ENCODE measurements around the gene DYNC1LI2. TPM values are rescaled to one million over a fixed set of nuclear protein-coding genes. Genes with fewer than 3 reads are reported as not detected.

Gene DYNC1LI2
- total and polyA plus RNA-seq, 10 of the 15 experiments (the other 5 are each of a cell fraction or from before 2014, with no cell fraction given): 6.0 to 46.5 (median 33.7) TPM

DNA sequence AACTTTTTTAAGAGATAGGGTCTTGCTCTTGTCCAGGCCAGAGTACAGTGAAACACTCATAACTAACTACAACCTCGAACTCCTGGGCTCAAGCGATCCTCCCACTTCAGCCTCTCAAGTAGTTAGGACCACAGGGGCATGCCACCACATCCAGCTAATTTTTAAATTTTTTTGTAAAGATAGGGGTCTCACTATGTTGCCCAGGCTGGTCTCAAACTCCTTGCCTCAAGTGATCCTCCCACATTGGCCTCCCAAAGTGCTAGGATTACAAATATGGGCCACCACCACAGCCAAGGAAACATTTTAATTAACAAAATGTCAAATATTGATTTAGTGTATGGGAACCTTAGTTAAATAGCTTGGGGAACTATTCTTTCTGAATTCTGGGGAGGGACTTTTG is 2.8 kb upstream of the DYNC1LI2 start:
- no peak overlapping the region for H3K4me2 ChIP-seq (ENCODE audit: control insufficient read depth, insufficient read depth)
- TF ChIP-seq, protein P1, sequence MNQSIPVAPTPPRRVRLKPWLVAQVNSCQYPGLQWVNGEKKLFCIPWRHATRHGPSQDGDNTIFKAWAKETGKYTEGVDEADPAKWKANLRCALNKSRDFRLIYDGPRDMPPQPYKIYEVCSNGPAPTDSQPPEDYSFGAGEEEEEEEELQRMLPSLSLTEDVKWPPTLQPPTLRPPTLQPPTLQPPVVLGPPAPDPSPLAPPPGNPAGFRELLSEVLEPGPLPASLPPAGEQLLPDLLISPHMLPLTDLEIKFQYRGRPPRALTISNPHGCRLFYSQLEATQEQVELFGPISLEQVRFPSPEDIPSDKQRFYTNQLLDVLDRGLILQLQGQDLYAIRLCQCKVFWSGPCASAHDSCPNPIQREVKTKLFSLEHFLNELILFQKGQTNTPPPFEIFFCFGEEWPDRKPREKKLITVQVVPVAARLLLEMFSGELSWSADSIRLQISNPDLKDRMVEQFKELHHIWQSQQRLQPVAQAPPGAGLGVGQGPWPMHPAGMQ (IDR thresholded peaks at IDR 0.05; ENCODE audit: borderline replicate concordance): no peak
- TF ChIP-seq NR2C2 (IDR thresholded peaks at IDR 0.05; ENCODE audit: borderline replicate concordance, control insufficient read depth, insufficient read length, low read depth): no peak
- no peak for TF ChIP-seq KAT2A (conservative IDR thresholded peaks at IDR 0.05; ENCODE audit: control insufficient read depth, low read depth, low read length)
- no peak for TF ChIP-seq JUND (IDR thresholded peaks at IDR 0.05; ENCODE audit: low read depth, low read length)
- no peak for TF ChIP-seq SRF (IDR thresholded peaks at IDR 0.05; ENCODE audit: low read depth in 2 of 2, low read length in 2 of 2)
- TF ChIP-seq, protein P2, sequence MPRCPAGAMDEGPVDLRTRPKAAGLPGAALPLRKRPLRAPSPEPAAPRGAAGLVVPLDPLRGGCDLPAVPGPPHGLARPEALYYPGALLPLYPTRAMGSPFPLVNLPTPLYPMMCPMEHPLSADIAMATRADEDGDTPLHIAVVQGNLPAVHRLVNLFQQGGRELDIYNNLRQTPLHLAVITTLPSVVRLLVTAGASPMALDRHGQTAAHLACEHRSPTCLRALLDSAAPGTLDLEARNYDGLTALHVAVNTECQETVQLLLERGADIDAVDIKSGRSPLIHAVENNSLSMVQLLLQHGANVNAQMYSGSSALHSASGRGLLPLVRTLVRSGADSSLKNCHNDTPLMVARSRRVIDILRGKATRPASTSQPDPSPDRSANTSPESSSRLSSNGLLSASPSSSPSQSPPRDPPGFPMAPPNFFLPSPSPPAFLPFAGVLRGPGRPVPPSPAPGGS (IDR thresholded peaks at IDR 0.05; ENCODE audit: borderline replicate concordance, insufficient read depth, low read depth, low read length, poor library complexity, severe bottlenecking): no peak
- TF ChIP-seq IKZF2 (IDR thresholded peaks at IDR 0.05): no peak
- TF ChIP-seq RUNX3 (IDR thresholded peaks at IDR 0.05; ENCODE audit: low read length): no peak
- no peak for TF ChIP-seq ZNF384 (IDR thresholded peaks at IDR 0.05; ENCODE audit: borderline replicate concordance, low read depth, low read length)
- TF ChIP-seq RELA (IDR thresholded peaks at IDR 0.05; ENCODE audit: borderline replicate concordance, partially characterized antibody): no peak
- no peak for TF ChIP-seq RAD51 (IDR thresholded peaks at IDR 0.05)
- TF ChIP-seq RB1 (IDR thresholded peaks at IDR 0.05; ENCODE audit: borderline replicate concordance): no peak
- no peak for TF ChIP-seq SUZ12 (IDR thresholded peaks at IDR 0.05; ENCODE audit: unreplicated experiment)
- no peak for TF ChIP-seq NBN (IDR thresholded peaks at IDR 0.05)
- TF ChIP-seq JUNB (IDR thresholded peaks at IDR 0.05): no peak
- TF ChIP-seq, protein P3, sequence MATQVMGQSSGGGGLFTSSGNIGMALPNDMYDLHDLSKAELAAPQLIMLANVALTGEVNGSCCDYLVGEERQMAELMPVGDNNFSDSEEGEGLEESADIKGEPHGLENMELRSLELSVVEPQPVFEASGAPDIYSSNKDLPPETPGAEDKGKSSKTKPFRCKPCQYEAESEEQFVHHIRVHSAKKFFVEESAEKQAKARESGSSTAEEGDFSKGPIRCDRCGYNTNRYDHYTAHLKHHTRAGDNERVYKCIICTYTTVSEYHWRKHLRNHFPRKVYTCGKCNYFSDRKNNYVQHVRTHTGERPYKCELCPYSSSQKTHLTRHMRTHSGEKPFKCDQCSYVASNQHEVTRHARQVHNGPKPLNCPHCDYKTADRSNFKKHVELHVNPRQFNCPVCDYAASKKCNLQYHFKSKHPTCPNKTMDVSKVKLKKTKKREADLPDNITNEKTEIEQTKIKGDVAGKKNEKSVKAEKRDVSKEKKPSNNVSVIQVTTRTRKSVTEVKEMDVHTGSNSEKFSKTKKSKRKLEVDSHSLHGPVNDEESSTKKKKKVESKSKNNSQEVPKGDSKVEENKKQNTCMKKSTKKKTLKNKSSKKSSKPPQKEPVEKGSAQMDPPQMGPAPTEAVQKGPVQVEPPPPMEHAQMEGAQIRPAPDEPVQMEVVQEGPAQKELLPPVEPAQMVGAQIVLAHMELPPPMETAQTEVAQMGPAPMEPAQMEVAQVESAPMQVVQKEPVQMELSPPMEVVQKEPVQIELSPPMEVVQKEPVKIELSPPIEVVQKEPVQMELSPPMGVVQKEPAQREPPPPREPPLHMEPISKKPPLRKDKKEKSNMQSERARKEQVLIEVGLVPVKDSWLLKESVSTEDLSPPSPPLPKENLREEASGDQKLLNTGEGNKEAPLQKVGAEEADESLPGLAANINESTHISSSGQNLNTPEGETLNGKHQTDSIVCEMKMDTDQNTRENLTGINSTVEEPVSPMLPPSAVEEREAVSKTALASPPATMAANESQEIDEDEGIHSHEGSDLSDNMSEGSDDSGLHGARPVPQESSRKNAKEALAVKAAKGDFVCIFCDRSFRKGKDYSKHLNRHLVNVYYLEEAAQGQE (IDR thresholded peaks at IDR 0.05; ENCODE audit: low read depth, low read length): no peak
- no peak for TF ChIP-seq CREB1 (IDR thresholded peaks at IDR 0.05; ENCODE audit: low read depth)
- peaks cover 0 to 3% of the 10 kb centered on the region in 2 experiments; a peak in 1 of 4 replicates for H3K27me3 ChIP-seq (replicated peaks in 1 of 2; ENCODE audit: control insufficient read depth in 2 of 2, insufficient read depth in 2 of 2, low read length in 1 of 2)
- DNase-seq (ENCODE audit: low read depth, low spot score): no peak
- FAIRE-seq: no peak
- peaks cover 3% of the 10 kb centered on the region; the same call in 1 of the 2 replicates for H3K4me1 ChIP-seq (ENCODE audit: control insufficient read depth, insufficient read depth, low read length)
- H3K4me3 ChIP-seq: no peak overlapping the region
- H3K79me2 ChIP-seq (ENCODE audit: control insufficient read depth, insufficient read depth, low read length): peaks cover 20% of the 10 kb centered on the region
- H3K9ac ChIP-seq (ENCODE audit: control insufficient read depth, insufficient read depth, low read length): no peak overlapping the region
- WGBS (ENCODE audit: insufficient coverage, insufficient replicate concordance, low lambda C conversion rate, missing lambda C conversion rate): 67% methylated on average over 2 of the region's 2 CpGs
- H3K36me3 ChIP-seq (ENCODE audit: control insufficient read depth in 2 of 2, insufficient read depth in 2 of 2, low read length in 1 of 2): no peaks in the 10 kb centered on the region
- ChIA-PET POLR2A (no interaction called here), CTCF (interaction anchor here (0.5 to 3.7 kb wide), 9 partner anchors 13 to 133 kb away, joined by 3 to 14 read pairs (median 4); partner anchors contain the start of gene NAE1), SMC1A (ENCODE audit: uncharacterized antibody, unreplicated experiment) (no interaction called here), RAD21 (ENCODE audit: unreplicated experiment) (no interaction called here)
- intact Hi-C loops (cut with micrococcal nuclease; ENCODE audit: unreplicated experiment): loop anchor here (5.0 kb wide), 1 partner anchor 173 kb away; the partner anchor contains the start of gene RRAD
- in situ Hi-C loops (cut with MboI): no loop called here
- ATAC-seq: no peak
- no peaks in the 10 kb centered on the region for H4K20me1 ChIP-seq (ENCODE audit: control insufficient read depth, insufficient read depth)
- no peak overlapping the region for H3K27ac ChIP-seq (ENCODE audit: control insufficient read depth, insufficient read depth)
- no peaks in the 10 kb centered on the region for H3K9me3 ChIP-seq (replicated peaks; ENCODE audit: control insufficient read depth, insufficient read depth, low read length)
- BruUV-seq (replicated peaks): no TSS peak
- no peak overlapping the region for H2AFZ ChIP-seq (ENCODE audit: control insufficient read depth, low read depth, low read length)
